ENCODE results near the gene STK38. TPM values are rescaled to one million over a fixed set of nuclear protein-coding genes. Genes with fewer than 3 reads are reported as not detected.

The STK38 gene
- total RNA-seq, 2 experiments from 2014 or later: 29.4 to 42.5 TPM

GRCh38 chr6:36539814-36540568 lies 7.3 kb downstream of the STK38 start:
- POLR2A ChIA-PET: interaction anchor here (0.6 to 1.2 kb wide), 5 partner anchors 8 to 58 kb away, joined by 3 to 6 read pairs (median 3); no protein-coding TSS in a partner anchor
- Histone ChIP-seq H3K4me2 (ENCODE audit: low read length) (no peak overlapping the region), H3K4me3 (ENCODE audit: low read depth, low read length, poor library complexity, severe bottlenecking) (no peak overlapping the region), H3K27ac (ENCODE audit: low read depth, low read length, poor library complexity, severe bottlenecking) (no peak overlapping the region), H4K20me1 (ENCODE audit: insufficient read depth, low read length) (no peaks in the 10 kb centered on the region; the same call in 1 of the 2 replicates), H3K36me3 (ENCODE audit: insufficient read depth, low read length) (peaks cover 90% of the 10 kb centered on the region), H2AFZ (ENCODE audit: low read length) (no peak overlapping the region), H3K79me2 (ENCODE audit: insufficient read depth, low read depth, low read length) (peaks cover 58% of the 10 kb centered on the region), H3K9me3 (ENCODE audit: low read length) (no peaks in the 10 kb centered on the region), H3K9me2 (ENCODE audit: insufficient read depth, low read length) (no peaks in the 10 kb centered on the region), H3K4me1 (ENCODE audit: insufficient read depth, low read length, poor library complexity, severe bottlenecking) (peaks cover 18% of the 10 kb centered on the region)
- intact Hi-C loops (cut with micrococcal nuclease; ENCODE audit: unreplicated experiment): no loop called here
- DNase-seq (ENCODE audit: low spot score): no peak
- no TSS peak for BruUV-seq (replicated peaks)
- CTCF ChIA-PET (ENCODE audit: unreplicated experiment): no interaction called here
- TF ChIP-seq CTCF (conservative IDR thresholded peaks at IDR 0.05; ENCODE audit: low read length): no peak
- no peak for TF ChIP-seq EZH2phosphoT487 (IDR thresholded peaks at IDR 0.05; ENCODE audit: borderline replicate concordance, low read depth, low read length)

- Histone ChIP-seq H3K36me3 (ENCODE audit: insufficient read depth, low read length) (peaks cover 98% of the 10 kb centered on the region), H3K4me1 (ENCODE audit: insufficient read depth, low read length, poor library complexity, severe bottlenecking) (peaks cover 6% of the 10 kb centered on the region), H3K4me2 (ENCODE audit: low read length) (no peak overlapping the region), H2AFZ (ENCODE audit: low read length) (no peak overlapping the region), H3K79me2 (ENCODE audit: insufficient read depth, low read depth, low read length) (peaks cover 56% of the 10 kb centered on the region; the same call in 1 of the 2 replicates), H3K4me3 (ENCODE audit: low read depth, low read length, poor library complexity, severe bottlenecking) (no peak overlapping the region), H3K9me3 (ENCODE audit: low read length) (no peaks in the 10 kb centered on the region), H3K27ac (ENCODE audit: low read depth, low read length, poor library complexity, severe bottlenecking) (no peak overlapping the region), H3K9me2 (ENCODE audit: insufficient read depth, low read length) (no peaks in the 10 kb centered on the region), H4K20me1 (ENCODE audit: insufficient read depth, low read length) (no peaks in the 10 kb centered on the region)
- POLR2A ChIA-PET: interaction anchor here (1.1 kb wide), 1 partner anchor 16 kb away, joined by 3 read pairs; no protein-coding TSS in a partner anchor
- no peak for DNase-seq (ENCODE audit: low spot score)
- no TSS peak for BruUV-seq (replicated peaks)
- intact Hi-C loops (cut with micrococcal nuclease; ENCODE audit: unreplicated experiment): no loop called here
- CTCF ChIA-PET (ENCODE audit: unreplicated experiment): no interaction called here
- TF ChIP-seq CTCF (conservative IDR thresholded peaks at IDR 0.05; ENCODE audit: low read length) (no peak), EZH2phosphoT487 (IDR thresholded peaks at IDR 0.05; ENCODE audit: borderline replicate concordance, low read depth, low read length) (no peak)
Measured at GRCh38 chr6:36536873-36537547, 10.3 kb downstream of the STK38 start.
